PC-9 (cell line): ENCODE data around the gene MAPK1.

Source experiments
- CTCF ChIP-seq: fragments of 200-600 bp; sonication (generic); conservative IDR thresholded peaks from 2 replicates; pipeline ENCODE4 v1.6.1; 2017; ENCODE audit warnings: mixed run types, antibody characterized with exemption, mild to moderate bottlenecking, moderate library complexity
- EZH2 ChIP-seq: fragments of 200-600 bp; sonication (generic); IDR thresholded peaks from 2 replicates; pipeline ENCODE4 v1.8.0; 2017; ENCODE audit warnings: antibody characterized with exemption, low read depth

GRCh38 chr22:21829523-21829922 lies 37.9 kb downstream of the MAPK1 start:
- TF ChIP-seq CTCF (no peak), EZH2 (no peak)
